Testis (tissue), 3 donors: ENCODE results near the gene PSMG2. TPM values are rescaled to one million over a fixed set of nuclear protein-coding genes. Genes with fewer than 3 reads are reported as not detected.
"Not testable (repeated sequence)": the region's sequence is repeated elsewhere in the genome, so short reads cannot be mapped to it uniquely, and the experiment has no call there.

Experiments used
- DNase-seq: peaks from one replicate; pipeline ENCODE4 v3.0.0-alpha.2; 2019
- H3K27ac ChIP-seq, 2 donors: fragments of 200-600 bp; sonication (generic); one replicate each; pipeline ENCODE4 v1.5.1; 2019
- H3K27me3 ChIP-seq: fragments of 200-600 bp; sonication (generic); one replicate; pipeline ENCODE4 v1.5.1; 2019
- H3K36me3 ChIP-seq: fragments of 200-600 bp; sonication (generic); one replicate; pipeline ENCODE4 v1.5.1; 2017; ENCODE audit warnings: low read depth; ENCODE audit errors: missing control alignments
- H3K4me1 ChIP-seq: fragments of 200-600 bp; sonication (generic); one replicate; pipeline ENCODE4 v1.5.1; 2019
- H3K4me3 ChIP-seq, 2 donors: fragments of 200-600 bp; sonication (generic); one replicate each; pipeline ENCODE4 v1.5.1; 2017 to 2019
- H3K9me3 ChIP-seq: fragments of 200-600 bp; sonication (generic); one replicate; pipeline ENCODE4 v1.5.1; 2017
- CTCF ChIP-seq, 3 experiments: fragments of 450-650 bp in 2 of 3; fragments of 200-600 bp in 1 of 3; sonication (generic) in 1 of 3; IDR thresholded peaks; one replicate each; pipeline ENCODE4 v1.5.1; 2016 to 2019; ENCODE audit warnings: antibody characterized with exemption in 3 of 3, mild to moderate bottlenecking in 2 of 3, moderate library complexity in 1 of 3
- POLR2A ChIP-seq: fragments of 450-650 bp; IDR thresholded peaks from one replicate; pipeline ENCODE4 v1.6.1; 2017; ENCODE audit warnings: antibody characterized with exemption, mild to moderate bottlenecking, moderate library complexity
- WGBS, 2 donors: methylation state at CpG; one replicate each; pipeline ENCODE4 v1.1.5; 2018; 5-methylcytosine and 5-hydroxymethylcytosine counted together
- intact Hi-C: fragments of 100-400 bp; cut with DNase I; formaldehyde crosslinking; loops from one replicate; pipeline ENCODE4 v1.15.1; 2023; ENCODE audit warnings: low total_unique reads
- polyA plus RNA-seq: library from polyadenylated mRNA; stranded (reverse); fragments of 350-450 nt; fragmentation: Illumina TruSeq; extraction: RNeasy Lipid Tissue Mini Kit (QIAGEN cat#74804); gene quantifications from one replicate; pipeline ENCODE4 v1.2.3, GENCODE V29; 2014; ENCODE audit warnings: low read depth, low replicate concordance; ENCODE audit not compliant: insufficient read depth
- total RNA-seq, 2 donors: library from RNA; depleted of rRNA; stranded (reverse); fragments of >200 nt; gene quantifications; one replicate each; pipeline ENCODE4 v1.2.3, GENCODE V29; 2016

Gene PSMG2
- total and polyA plus RNA-seq, 3 donors from 2014 or later, result 114 to 257 (median 132) TPM

DNA sequence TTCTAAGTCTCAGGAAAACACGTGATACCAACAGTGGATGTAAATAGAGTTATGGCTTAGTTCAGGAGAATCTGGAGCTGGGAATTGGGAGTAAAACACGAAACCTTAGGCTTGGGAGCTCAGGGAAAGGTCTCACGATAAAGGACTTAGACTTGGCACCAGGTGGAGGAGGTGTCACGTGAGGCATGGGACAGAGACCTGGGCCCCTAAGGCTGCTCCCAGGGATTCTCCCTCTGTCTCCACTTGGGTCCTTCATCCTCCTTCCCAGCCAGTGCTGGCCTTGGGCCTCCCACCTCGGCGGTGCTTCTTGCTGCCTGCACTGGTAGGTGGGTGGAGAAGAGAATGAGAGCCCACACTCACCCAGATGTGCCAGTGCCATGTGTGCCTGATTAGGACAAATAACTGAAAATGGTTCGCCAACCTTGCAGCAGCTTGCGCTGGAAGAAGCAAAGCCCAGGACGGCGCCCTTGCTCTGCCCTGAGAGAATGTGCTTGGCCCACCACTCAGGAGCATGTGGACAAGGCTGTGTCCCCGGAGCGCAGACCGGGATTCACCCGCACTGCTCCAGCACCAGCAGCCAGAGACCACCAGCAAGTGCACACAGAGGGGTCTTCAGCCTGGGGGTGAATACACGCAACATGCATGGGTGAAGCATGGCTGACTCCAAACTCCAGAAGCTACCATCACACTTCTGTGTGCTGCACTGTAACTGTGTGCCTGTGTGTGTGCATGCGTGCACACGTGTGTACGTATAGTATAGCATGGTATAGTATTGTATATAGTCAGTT lies 48.1 kb downstream of the PSMG2 start:
- intact Hi-C loops, result no loop called here
- H3K27ac ChIP-seq, result no peak overlapping the region
- no peaks in the 10 kb centered on the region for H3K4me1 ChIP-seq
- no peaks in the 10 kb centered on the region for H3K27me3 ChIP-seq
- TF ChIP-seq POLR2A (no peak), CTCF (IDR thresholded peaks at IDR 0.05) (no peak)
- no peak for DNase-seq
- WGBS, 2 donors, result 93 to 94% methylated on average over 11 to 18 of the region's 18 CpGs
- no peak overlapping the region for H3K4me3 ChIP-seq
- H3K36me3 ChIP-seq, result no peaks in the 10 kb centered on the region
- H3K9me3 ChIP-seq, result no peaks in the 10 kb centered on the region

GRCh38 chr18:12751503-12751884 lies 48.7 kb downstream of the PSMG2 start:
- Histone ChIP-seq H3K27ac (no peak overlapping the region), H3K4me1 (no peaks in the 10 kb centered on the region), H3K4me3 (no peak overlapping the region), H3K36me3 (no peaks in the 10 kb centered on the region), H3K9me3 (no peaks in the 10 kb centered on the region), H3K27me3 (no peaks in the 10 kb centered on the region)
- no peak for DNase-seq
- intact Hi-C loops, result no loop called here
- 86 to 91% methylated on average over 5 of the region's 5 CpGs for WGBS, 2 donors
- TF ChIP-seq POLR2A (no peak), CTCF (IDR thresholded peaks at IDR 0.05) (no peak)

DNA sequence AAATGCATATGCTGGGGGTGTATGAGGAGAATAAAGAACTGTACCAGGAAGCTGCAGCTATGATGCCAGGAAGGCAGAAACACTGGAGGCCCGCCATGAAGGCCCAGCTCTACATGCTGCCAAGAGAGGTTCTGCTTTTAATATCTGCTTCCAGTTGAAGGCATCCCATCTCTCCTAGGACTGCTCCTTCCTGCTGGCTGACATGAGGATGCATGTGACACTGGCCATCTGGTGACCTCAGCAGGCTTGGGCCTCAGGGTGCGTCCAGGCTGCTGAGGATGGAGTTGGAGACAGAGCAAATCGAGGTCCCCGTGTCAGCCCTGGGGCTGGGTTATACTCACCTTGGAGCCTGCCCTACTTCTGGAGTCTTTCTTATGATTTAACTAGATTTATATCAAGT lies 49.0 kb downstream of the PSMG2 start:
- Histone ChIP-seq H3K27me3 (no peaks in the 10 kb centered on the region), H3K4me1 (no peaks in the 10 kb centered on the region), H3K36me3 (no peaks in the 10 kb centered on the region), H3K27ac (no peak overlapping the region), H3K4me3 (no peak overlapping the region), H3K9me3 (no peaks in the 10 kb centered on the region)
- WGBS, 2 donors, result 82 to 91% methylated on average over 4 of the region's 4 CpGs
- intact Hi-C loops, result no loop called here
- no peak for TF ChIP-seq POLR2A
- TF ChIP-seq CTCF (IDR thresholded peaks at IDR 0.05), result no peak
- no peak for DNase-seq

DNA sequence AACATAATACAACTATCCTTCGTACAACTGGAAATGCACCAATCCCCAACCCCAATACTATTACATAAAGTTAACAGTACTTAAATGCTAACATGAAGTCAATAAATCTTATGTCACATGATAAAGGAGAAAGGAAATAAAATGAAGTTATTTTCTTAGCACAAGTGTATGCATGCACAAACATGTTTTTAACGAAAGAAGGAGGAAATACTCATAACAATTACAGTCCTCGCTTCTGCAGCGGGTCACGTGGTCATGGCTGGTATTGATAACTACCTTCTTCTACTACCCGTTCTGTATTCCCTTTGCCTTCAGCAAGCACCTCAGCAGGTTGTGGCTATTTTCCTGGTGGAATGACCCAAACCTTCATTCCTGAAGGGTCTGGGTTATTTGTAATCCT lies 51.7 kb downstream of the PSMG2 start:
- WGBS, 2 donors, result 90 to 95% methylated on average over 6 of the region's 6 CpGs
- intact Hi-C loops, result no loop called here

GRCh38 chr18:12755606-12756005 lies 52.8 kb downstream of the PSMG2 start:
- WGBS, 2 donors, result 92 to 98% methylated on average over 5 to 6 of the region's 6 CpGs
- H3K4me3 ChIP-seq, H3K27me3 ChIP-seq, H3K27ac ChIP-seq, DNase-seq, H3K4me1 ChIP-seq, H3K9me3 ChIP-seq, H3K36me3 ChIP-seq, intact Hi-C loops: not testable (repeated sequence)

More for the DNA sequence above, 51.7 kb downstream of the PSMG2 start:
- H3K4me3 ChIP-seq, result no peak overlapping the region
- H3K27ac ChIP-seq, result no peak overlapping the region
- H3K4me1 ChIP-seq, result no peaks in the 10 kb centered on the region
- H3K9me3 ChIP-seq, result no peaks in the 10 kb centered on the region
- H3K27me3 ChIP-seq, result no peaks in the 10 kb centered on the region
- TF ChIP-seq CTCF (IDR thresholded peaks at IDR 0.05), result no peak
- TF ChIP-seq POLR2A, result no peak
- H3K36me3 ChIP-seq, result no peaks in the 10 kb centered on the region
- DNase-seq, result no peak

- H3K27ac ChIP-seq, intact Hi-C loops, H3K4me3 ChIP-seq, H3K4me1 ChIP-seq, H3K36me3 ChIP-seq, H3K9me3 ChIP-seq, H3K27me3 ChIP-seq, DNase-seq: not testable (repeated sequence)
- WGBS, 2 donors, result 91 to 92% methylated on average over 14 of the region's 14 CpGs
Measured at GRCh38 chr18:12756619-12757239, 53.9 kb downstream of the PSMG2 start.

DNA sequence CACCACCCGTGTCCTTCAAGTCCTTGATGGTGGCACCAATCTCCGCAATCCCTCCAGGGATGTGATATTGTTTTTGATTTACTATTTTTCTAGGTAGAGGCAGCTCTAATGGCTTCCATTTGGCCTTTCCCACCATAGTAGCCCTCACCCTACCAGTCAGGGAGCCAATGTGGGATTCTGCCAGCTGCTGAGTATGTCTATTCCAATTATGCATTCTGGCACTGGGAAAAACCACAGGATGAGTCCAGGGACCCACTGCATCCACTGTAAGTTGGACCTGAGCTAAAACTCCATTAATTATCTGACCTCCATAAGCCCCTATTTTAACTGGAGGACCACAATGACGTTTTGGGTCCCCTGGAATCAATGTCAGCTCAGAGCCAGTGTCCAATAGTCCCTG lies 55.7 kb downstream of the PSMG2 start:
- H3K4me3 ChIP-seq, H3K9me3 ChIP-seq, H3K27me3 ChIP-seq, intact Hi-C loops, DNase-seq, H3K27ac ChIP-seq, H3K36me3 ChIP-seq, H3K4me1 ChIP-seq: not testable (repeated sequence)
- 82 to 96% methylated on average over 3 of the region's 3 CpGs for WGBS, 2 donors
